Measurements from ENCODE around the gene GPBP1.

GPBP1 gene

GRCh38 chr5:57258052-57258451 lies 84.2 kb downstream of the GPBP1 start:
- Histone ChIP-seq H3K9me3 (replicated peaks; ENCODE audit: insufficient read depth, low read length) (no peaks in the 10 kb centered on the region), H3K4me3 (ENCODE audit: low read length) (no peak overlapping the region), H3K27me3 (replicated peaks; ENCODE audit: insufficient read depth, low read length) (no peaks in the 10 kb centered on the region), H3F3A (ENCODE audit: insufficient read depth, low read length) (no peaks in the 10 kb centered on the region), H2AFZ (ENCODE audit: low read length) (no peak overlapping the region), H3K9ac (ENCODE audit: low read length) (no peak overlapping the region), H4K20me1 (ENCODE audit: insufficient read depth, low read length) (no peaks in the 10 kb centered on the region), H3K79me2 (ENCODE audit: low read length) (peaks cover 20% of the 10 kb centered on the region), H3K27ac (ENCODE audit: low read length) (no peak overlapping the region), H3K9me2 (replicated peaks; ENCODE audit: insufficient read depth, low read length) (no peaks in the 10 kb centered on the region), H3K4me2 (ENCODE audit: low read depth, low read length) (no peak overlapping the region), H3K4me1 (ENCODE audit: low read length) (no peaks in the 10 kb centered on the region), H3K36me3 (replicated peaks; ENCODE audit: insufficient read depth, low read length) (peaks cover 4% of the 10 kb centered on the region; the same call in 1 of the 2 replicates)
- TF ChIP-seq CTCF (IDR thresholded peaks at IDR 0.05; ENCODE audit: low read length) (no peak), EZH2phosphoT487 (IDR thresholded peaks at IDR 0.05; ENCODE audit: low read length) (no peak), EZH2 (optimal IDR thresholded peaks at IDR 0.05; ENCODE audit: low read depth, low read length) (no peak)
- DNase-seq: no peak

- Histone ChIP-seq H3K36me3 (replicated peaks; ENCODE audit: insufficient read depth, low read length) (peaks cover 11% of the 10 kb centered on the region; the same call in 1 of the 2 replicates), H3K9me3 (replicated peaks; ENCODE audit: insufficient read depth, low read length) (no peaks in the 10 kb centered on the region)
- DNase-seq: no peak
Measured at GRCh38 chr5:57258943-57259342, 85.1 kb downstream of the GPBP1 start.

GRCh38 chr5:57259704-57260103 lies 85.8 kb downstream of the GPBP1 start:
- Histone ChIP-seq H3K9ac (ENCODE audit: low read length) (no peak overlapping the region), H3K4me3 (ENCODE audit: low read length) (no peak overlapping the region), H3K9me3 (replicated peaks; ENCODE audit: insufficient read depth, low read length) (no peaks in the 10 kb centered on the region), H3K4me2 (ENCODE audit: low read depth, low read length) (no peak overlapping the region), H3K36me3 (replicated peaks; ENCODE audit: insufficient read depth, low read length) (peaks cover 11% of the 10 kb centered on the region; the same call in 1 of the 2 replicates), H3K9me2 (replicated peaks; ENCODE audit: insufficient read depth, low read length) (no peaks in the 10 kb centered on the region), H3F3A (ENCODE audit: insufficient read depth, low read length) (no peaks in the 10 kb centered on the region), H3K79me2 (ENCODE audit: low read length) (0 out of 2 replicates have a peak, but pooled peaks cover 14% of the 10 kb centered on the region), H4K20me1 (ENCODE audit: insufficient read depth, low read length) (no peaks in the 10 kb centered on the region), H2AFZ (ENCODE audit: low read length) (no peak overlapping the region), H3K27ac (ENCODE audit: low read length) (no peak overlapping the region), H3K27me3 (replicated peaks; ENCODE audit: insufficient read depth, low read length) (no peaks in the 10 kb centered on the region), H3K4me1 (ENCODE audit: low read length) (no peaks in the 10 kb centered on the region)
- TF ChIP-seq CTCF (IDR thresholded peaks at IDR 0.05; ENCODE audit: low read length) (no peak), EZH2 (optimal IDR thresholded peaks at IDR 0.05; ENCODE audit: low read depth, low read length) (no peak)
- DNase-seq: no peak

More at GRCh38 chr5:57258943-57259342, 85.1 kb downstream of the GPBP1 start:
- H3K27ac ChIP-seq (ENCODE audit: low read length): no peak overlapping the region
- no peaks in the 10 kb centered on the region for H3F3A ChIP-seq (ENCODE audit: insufficient read depth, low read length)
- H3K4me3 ChIP-seq (ENCODE audit: low read length): no peak overlapping the region
- H3K4me2 ChIP-seq (ENCODE audit: low read depth, low read length): no peak overlapping the region
- TF ChIP-seq EZH2phosphoT487 (IDR thresholded peaks at IDR 0.05; ENCODE audit: low read length): no peak
- no peak for TF ChIP-seq CTCF (IDR thresholded peaks at IDR 0.05; ENCODE audit: low read length)
- TF ChIP-seq EZH2 (optimal IDR thresholded peaks at IDR 0.05; ENCODE audit: low read depth, low read length): no peak
- H3K27me3 ChIP-seq (replicated peaks; ENCODE audit: insufficient read depth, low read length): no peaks in the 10 kb centered on the region
- H3K9ac ChIP-seq (ENCODE audit: low read length): no peak overlapping the region
- H4K20me1 ChIP-seq (ENCODE audit: insufficient read depth, low read length): no peaks in the 10 kb centered on the region
- no peaks in the 10 kb centered on the region for H3K4me1 ChIP-seq (ENCODE audit: low read length)
- no peak overlapping the region for H2AFZ ChIP-seq (ENCODE audit: low read length)
- H3K79me2 ChIP-seq (ENCODE audit: low read length): peaks cover 17% of the 10 kb centered on the region; the same call in 1 of the 2 replicates
- H3K9me2 ChIP-seq (replicated peaks; ENCODE audit: insufficient read depth, low read length): no peaks in the 10 kb centered on the region
